Middle frontal gyrus (tissue), 1 donor: Measurements from ENCODE around the gene FOXG1.

Source experiments
- DNase-seq: peaks from one replicate; pipeline ENCODE4 v3.0.0-alpha.2; 2015; ENCODE audit warnings: low spot score; ENCODE audit errors: extremely low spot score

The FOXG1 gene

DNA sequence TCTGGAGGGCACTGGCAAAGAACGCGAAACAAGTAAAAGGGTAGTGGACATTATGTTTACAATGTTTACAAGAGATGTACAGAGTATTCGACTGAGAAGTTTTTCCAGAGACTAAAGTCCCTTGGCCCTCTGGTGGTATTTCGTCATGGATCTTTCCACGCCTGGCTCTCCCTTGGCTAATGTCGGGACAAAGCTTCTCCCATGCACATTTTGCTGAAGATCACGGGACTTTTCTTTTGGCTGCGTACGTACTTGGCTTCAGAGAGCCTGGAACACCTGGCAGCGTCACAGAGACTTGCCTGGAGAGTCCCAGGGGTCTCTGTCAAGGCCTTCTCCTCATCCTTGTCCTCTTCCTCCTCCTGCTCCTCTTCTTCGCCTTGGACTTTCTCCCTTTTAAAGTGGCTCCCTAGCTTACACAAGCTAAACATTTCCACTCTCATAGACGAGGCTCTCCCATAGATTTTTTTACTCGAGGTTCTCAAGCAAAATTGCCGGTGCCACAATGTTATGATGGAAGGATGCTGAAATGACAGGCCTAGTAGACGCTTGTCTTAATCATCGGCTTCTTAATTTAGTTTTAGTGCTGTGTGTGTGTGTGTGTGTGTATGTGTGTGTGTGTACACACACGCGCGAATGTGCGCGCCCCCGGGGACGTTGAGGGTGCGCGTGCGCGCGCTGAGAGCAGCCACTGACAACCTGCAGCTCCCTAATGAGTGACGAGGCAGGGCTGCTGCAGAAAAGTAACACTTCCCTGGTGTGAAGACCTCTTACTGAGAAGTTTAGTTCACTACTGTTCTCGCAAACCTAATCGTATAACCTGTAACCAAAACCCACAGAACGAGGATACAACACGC lies 4.9 kb upstream of the FOXG1 start:
- peak; percentile 8 for DNase-seq

DNA sequence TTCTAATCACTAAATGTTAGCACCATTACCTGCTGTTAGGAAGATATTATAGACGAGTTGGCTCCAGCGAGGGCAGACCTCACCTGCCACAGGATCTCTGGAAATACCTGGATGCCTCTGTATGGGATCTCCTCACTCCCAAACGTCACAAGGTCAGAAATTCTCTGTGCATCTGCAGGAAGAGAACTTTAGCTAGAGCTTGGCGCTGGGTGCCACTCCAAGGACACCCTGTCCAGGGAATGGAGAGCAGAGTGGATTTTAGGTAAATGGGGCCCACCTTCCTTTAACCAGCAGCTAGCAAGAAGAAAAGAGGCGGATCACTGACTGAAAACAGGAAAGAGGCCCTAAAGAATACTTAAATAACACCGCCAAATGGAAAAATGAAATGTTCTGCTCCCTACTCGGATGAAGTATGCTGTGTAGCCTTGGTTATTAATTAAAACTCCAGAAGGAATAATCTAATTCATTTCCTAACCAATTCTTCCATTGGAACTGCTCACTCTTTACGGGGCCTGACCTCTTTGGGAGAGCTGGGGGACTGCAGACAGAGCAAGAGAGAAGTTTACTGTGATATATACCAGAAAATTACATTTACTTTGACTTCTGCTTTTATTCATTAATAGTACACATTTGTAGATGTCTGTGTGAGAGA lies 4.2 kb upstream of the FOXG1 start:
- no peak for DNase-seq

- DNase-seq = no peak
Measured at GRCh38 chr14:28762955-28763326, 3.6 kb upstream of the FOXG1 start.

DNA sequence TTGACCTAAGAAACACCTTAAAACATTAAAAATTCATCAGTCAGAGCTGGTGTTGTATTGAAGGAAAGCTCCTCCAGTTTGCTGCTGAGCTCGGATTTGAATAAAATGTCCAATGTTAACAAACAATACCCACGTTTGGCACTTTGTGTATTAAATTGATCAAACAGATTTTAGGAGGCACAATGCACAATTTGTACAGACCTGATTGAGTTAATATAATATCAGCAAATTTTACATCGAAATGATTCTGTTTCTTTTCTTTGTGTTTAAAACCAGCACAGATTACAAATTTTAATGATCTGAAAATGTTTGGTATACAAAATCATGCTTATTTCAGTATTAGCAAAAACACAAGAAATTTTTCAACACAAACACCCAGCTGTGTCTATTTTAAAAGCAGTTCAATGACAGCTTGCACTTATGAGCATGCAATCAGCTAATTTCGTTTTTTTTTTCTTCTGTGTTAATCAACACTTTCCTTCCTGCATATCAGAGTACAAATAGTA lies 2.8 kb upstream of the FOXG1 start:
- no peak for DNase-seq

DNA sequence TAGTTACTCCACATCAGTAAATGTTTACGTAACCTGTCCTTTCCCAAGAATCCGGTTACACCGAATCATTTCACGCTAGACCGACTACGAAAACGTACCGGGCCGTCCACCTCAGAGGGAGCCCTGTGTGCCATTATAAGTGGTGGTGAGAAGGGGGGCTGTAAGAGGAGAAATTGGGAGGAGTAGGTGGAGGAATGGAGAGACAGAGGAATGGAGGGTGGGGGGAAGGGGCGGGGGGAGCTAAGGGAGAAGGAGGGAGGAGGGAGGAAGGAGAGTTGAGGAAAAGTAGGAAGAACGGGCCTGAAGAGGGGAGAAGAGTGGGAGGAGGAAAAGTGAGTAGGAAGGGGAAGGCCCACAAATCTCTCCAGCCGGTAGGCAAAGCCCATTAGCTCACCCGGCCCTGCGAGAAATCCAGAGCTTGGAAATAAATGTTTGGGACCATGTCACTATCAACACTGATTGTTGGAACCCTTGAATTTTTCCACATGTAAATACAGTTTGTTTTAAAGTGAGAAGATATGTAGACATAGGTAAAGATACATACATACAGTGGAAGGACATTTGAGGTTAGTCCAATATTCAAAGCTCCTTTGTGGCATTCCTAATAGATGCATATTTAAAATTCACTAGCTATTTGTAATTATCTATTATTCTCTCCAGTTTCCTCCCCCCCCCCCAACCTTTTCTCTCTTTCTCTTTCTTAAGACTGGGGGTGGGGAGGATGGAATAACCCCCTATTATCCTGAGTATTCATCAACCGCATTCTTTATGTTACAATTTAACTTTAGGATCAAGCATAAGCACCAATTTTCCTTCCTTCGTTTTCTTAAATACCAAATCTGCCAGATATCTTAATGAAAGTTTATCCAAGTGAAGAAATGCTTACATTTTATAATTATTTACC lies 2.1 kb upstream of the FOXG1 start:
- no peak for DNase-seq

GRCh38 chr14:28765169-28765830 lies 1.3 kb upstream of the FOXG1 start:
- DNase-seq = no peak

- no peak for DNase-seq
Measured at GRCh38 chr14:28765831-28766468, 637 bp upstream of the FOXG1 start.

DNA sequence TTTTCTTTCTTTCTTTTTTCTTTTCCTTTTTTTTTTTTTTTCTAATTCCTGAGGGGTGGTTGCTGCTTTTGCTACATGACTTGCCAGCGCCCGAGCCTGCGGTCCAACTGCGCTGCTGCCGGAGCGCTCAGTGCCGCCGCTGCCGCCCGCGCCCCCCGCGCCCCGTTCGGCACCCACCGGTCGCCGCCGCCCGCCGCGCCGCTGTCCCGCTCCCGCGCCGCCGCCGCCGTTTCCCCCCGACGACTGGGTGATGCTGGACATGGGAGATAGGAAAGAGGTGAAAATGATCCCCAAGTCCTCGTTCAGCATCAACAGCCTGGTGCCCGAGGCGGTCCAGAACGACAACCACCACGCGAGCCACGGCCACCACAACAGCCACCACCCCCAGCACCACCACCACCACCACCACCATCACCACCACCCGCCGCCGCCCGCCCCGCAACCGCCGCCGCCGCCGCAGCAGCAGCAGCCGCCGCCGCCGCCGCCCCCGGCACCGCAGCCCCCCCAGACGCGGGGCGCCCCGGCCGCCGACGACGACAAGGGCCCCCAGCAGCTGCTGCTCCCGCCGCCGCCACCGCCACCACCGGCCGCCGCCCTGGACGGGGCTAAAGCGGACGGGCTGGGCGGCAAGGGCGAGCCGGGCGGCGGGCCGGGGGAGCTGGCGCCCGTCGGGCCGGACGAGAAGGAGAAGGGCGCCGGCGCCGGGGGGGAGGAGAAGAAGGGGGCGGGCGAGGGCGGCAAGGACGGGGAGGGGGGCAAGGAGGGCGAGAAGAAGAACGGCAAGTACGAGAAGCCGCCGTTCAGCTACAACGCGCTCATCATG lies 654 bp downstream of the FOXG1 start:
- no peak for DNase-seq

- DNase-seq = no peak
Measured at GRCh38 chr14:28767853-28768741, 1.5 kb downstream of the FOXG1 start.

GRCh38 chr14:28769276-28769880 lies 2.8 kb downstream of the FOXG1 start:
- no peak for DNase-seq

GRCh38 chr14:28770061-28770460 lies 3.5 kb downstream of the FOXG1 start:
- no peak for DNase-seq

GRCh38 chr14:28770630-28771029 lies 4.0 kb downstream of the FOXG1 start:
- no peak for DNase-seq

DNA sequence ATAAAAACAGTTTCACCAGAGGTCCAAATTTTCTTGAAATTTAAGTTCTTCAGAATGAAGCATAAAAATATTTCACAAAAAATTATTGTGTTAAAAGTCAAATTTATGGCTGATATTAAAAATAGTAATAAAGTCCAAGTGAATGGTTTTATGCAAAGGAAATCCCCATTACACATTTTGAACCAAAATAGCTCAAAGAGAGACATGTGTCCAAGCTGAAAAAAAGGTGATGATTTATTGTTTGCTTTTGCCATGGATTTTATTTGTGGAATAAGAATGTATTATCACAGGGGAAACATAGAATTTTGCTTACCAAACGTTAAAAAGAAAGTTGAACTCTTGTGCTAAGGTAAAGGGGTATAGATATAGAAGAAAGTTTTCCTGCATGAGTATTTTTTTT lies 4.6 kb downstream of the FOXG1 start:
- DNase-seq = no peak

- DNase-seq = peak; percentile 2
Measured at GRCh38 chr14:28772613-28773012, 6.0 kb downstream of the FOXG1 start.

- no peak for DNase-seq
Measured at GRCh38 chr14:28773176-28773575, 6.6 kb downstream of the FOXG1 start.

- peak; percentile 49 for DNase-seq
Measured at GRCh38 chr14:28773861-28774691, 7.5 kb downstream of the FOXG1 start.
